MG63 (cell line): Measurements from ENCODE around the gene RBM41. TPM values are rescaled to one million over a fixed set of nuclear protein-coding genes. Genes with fewer than 3 reads are reported as not detected.
"Not testable (repeated sequence)": the region's sequence is repeated elsewhere in the genome, so short reads cannot be mapped to it uniquely, and the experiment has no call there.

Experiments used
- DNase-seq: peaks from one replicate; pipeline ENCODE4 v3.0.0-alpha.2; 2020
- H3K27me3 ChIP-seq: fragments of 250-450 bp; sonication (Bioruptor Pico); 2 replicates; pipeline ENCODE4 v1.5.1; 2020; ENCODE audit warnings: mild to moderate bottlenecking, moderate library complexity
- H3K36me3 ChIP-seq: fragments of 250-450 bp; sonication (Bioruptor Pico); 2 replicates; pipeline ENCODE4 v1.5.1; 2020; ENCODE audit warnings: mild to moderate bottlenecking, moderate library complexity
- H3K4me3 ChIP-seq: fragments of 250-450 bp; sonication (Bioruptor Pico); 2 replicates; pipeline ENCODE4 v1.5.1; 2020; ENCODE audit warnings: mild to moderate bottlenecking, moderate library complexity
- H3K9me3 ChIP-seq: fragments of 250-450 bp; sonication (Bioruptor Pico); 2 replicates; pipeline ENCODE4 v1.5.1; 2020; ENCODE audit warnings: mild to moderate bottlenecking, moderate library complexity
- total RNA-seq: library from RNA; depleted of rRNA; stranded (reverse); fragments of >200 nt; shearing (Covaris generic); gene quantifications from 2 replicates; pipeline ENCODE4 v1.2.3, GENCODE V29; 2014; ENCODE audit warnings: low replicate concordance; rRNA removed

The RBM41 gene
- total RNA-seq, 1 experiment from 2014 or later, result 12.2 TPM

GRCh38 chrX:107057731-107058130, 60.9 kb downstream of the RBM41 start:
- not testable (repeated sequence) for H3K9me3 ChIP-seq, H3K27me3 ChIP-seq, DNase-seq, H3K36me3 ChIP-seq, H3K4me3 ChIP-seq

GRCh38 chrX:107054978-107055377, 63.6 kb downstream of the RBM41 start:
- no peak overlapping the region for H3K4me3 ChIP-seq
- H3K27me3 ChIP-seq, result no peaks in the 10 kb centered on the region
- no peaks in the 10 kb centered on the region for H3K36me3 ChIP-seq
- no peak for DNase-seq
- H3K9me3 ChIP-seq, result no peaks in the 10 kb centered on the region

GRCh38 chrX:107050195-107050709, 68.4 kb downstream of the RBM41 start:
- no peaks in the 10 kb centered on the region for H3K9me3 ChIP-seq
- H3K4me3 ChIP-seq, result no peak overlapping the region
- H3K27me3 ChIP-seq, result no peaks in the 10 kb centered on the region
- no peak for DNase-seq
- no peaks in the 10 kb centered on the region for H3K36me3 ChIP-seq

GRCh38 chrX:107047622-107048021, 71.0 kb downstream of the RBM41 start:
- no peaks in the 10 kb centered on the region for H3K36me3 ChIP-seq
- no peak overlapping the region for H3K4me3 ChIP-seq
- no peak for DNase-seq
- no peaks in the 10 kb centered on the region for H3K9me3 ChIP-seq
- no peaks in the 10 kb centered on the region for H3K27me3 ChIP-seq

- Histone ChIP-seq H3K4me3 (no peak overlapping the region), H3K27me3 (no peaks in the 10 kb centered on the region), H3K9me3 (no peaks in the 10 kb centered on the region), H3K36me3 (no peaks in the 10 kb centered on the region)
- no peak for DNase-seq
These were observed 88.9 kb downstream of the RBM41 start for GRCh38 chrX:107029752-107030151.

- Histone ChIP-seq H3K9me3 (no peaks in the 10 kb centered on the region), H3K4me3 (no peak overlapping the region)
These were observed 93.1 kb downstream of the RBM41 start for GRCh38 chrX:107025545-107025944.

GRCh38 chrX:107014936-107015335, 103.7 kb downstream of the RBM41 start:
- Histone ChIP-seq H3K4me3 (no peak overlapping the region), H3K27me3 (no peaks in the 10 kb centered on the region), H3K36me3 (no peaks in the 10 kb centered on the region), H3K9me3 (no peaks in the 10 kb centered on the region)
- DNase-seq, result no peak

More at GRCh38 chrX:107025545-107025944, 93.1 kb downstream of the RBM41 start:
- Histone ChIP-seq H3K27me3 (no peaks in the 10 kb centered on the region), H3K36me3 (no peaks in the 10 kb centered on the region)
- DNase-seq, result no peak

Other genes with a start within 250 kb of the RBM41 start
- 2.4 TPM in 1 of 2 replicates, not detected in the other for gene RIPPLY1, start 215.5 kb downstream of the RBM41 start, total RNA-seq
- not detected in 2 replicates for gene CLDN2, start 198.4 kb downstream of the RBM41 start, total RNA-seq
- 15.8 and 26.2 TPM in 2 replicates for gene MORC4, start 118.6 kb downstream of the RBM41 start, total RNA-seq
- not detected in 2 replicates for gene NUP62CL, start 87.6 kb upstream of the RBM41 start, total RNA-seq
- gene DNAAF6, start 87.8 kb upstream of the RBM41 start, total RNA-seq, result not detected in 2 replicates